SK-N-MC (cell line): ENCODE data around the gene KRABD2.

ENCODE experiments used
- EZH2 ChIP-seq: fragments of 200-600 bp; sonication (generic); IDR thresholded peaks from one replicate; pipeline ENCODE4 v1.6.1; 2017; ENCODE audit warnings: antibody characterized with exemption
- POLR2AphosphoS5 ChIP-seq: IDR thresholded peaks from 2 replicates; pipeline ENCODE4 v1.6.1; 2012; ENCODE audit warnings: mild to moderate bottlenecking, low read depth, low read length, borderline replicate concordance

- TF ChIP-seq EZH2 (no peak), POLR2AphosphoS5 (no peak)
Observed at GRCh38 chr17:8357910-8358309, 18.6 kb downstream of the KRABD2 start.
